Pericardium fibroblast (primary cell): Measurements from ENCODE around the gene EMILIN1. TPM values are rescaled to one million over a fixed set of nuclear protein-coding genes. Genes with fewer than 3 reads are reported as not detected.

Experiments used
- total RNA-seq: library from RNA; depleted of rRNA; stranded (reverse); fragments of >200 nt; gene quantifications from 2 replicates; pipeline ENCODE4 v1.2.3, GENCODE V29; 2015

EMILIN1 gene
- total RNA-seq, result 242 and 312 TPM in 2 replicates

GRCh38 chr2:27078267-27079194 is at the start of gene EMILIN1:
Gene EMILIN1 (plus strand): TSS chr2:27078615. CDS start chr2:27079066, 451 bp downstream.

DNA sequence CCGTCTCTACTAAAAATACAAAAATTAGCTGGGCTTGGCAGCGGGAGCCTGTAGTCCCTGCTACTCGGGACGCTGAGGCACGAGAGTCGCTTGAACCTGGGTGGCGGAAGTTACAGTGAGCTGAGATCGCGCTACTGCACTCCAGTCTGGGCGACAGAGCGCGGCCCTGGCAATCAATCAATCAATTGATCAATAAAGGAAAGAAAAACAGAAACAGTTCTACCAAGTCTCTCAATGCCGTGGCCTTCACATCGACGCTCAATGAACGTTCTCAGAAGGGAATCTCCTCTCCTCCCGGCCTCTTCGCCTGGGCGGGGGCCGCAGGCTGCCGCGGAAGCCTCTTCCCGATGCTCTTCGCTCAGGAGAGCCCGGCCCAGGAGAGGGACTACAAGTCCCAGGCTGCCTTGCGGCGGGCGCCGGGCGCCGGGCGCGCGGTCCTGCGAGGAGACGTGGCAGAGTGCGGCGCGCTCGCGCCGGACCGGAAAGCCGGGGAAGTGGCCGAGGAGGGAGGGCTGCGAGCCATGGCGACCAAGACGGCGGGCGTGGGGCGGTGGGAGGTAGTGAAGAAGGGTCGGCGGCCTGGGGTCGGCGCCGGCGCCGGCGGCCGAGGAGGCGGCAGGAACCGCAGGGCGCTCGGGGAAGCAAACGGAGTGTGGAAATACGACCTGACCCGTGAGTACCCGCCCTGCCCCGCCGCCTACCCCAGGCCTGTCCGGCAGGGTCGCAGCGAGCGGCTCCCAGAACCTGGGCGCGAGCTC is 45.7 kb upstream of the EMILIN1 start, which contains the start of gene TMEM214:
TSS of gene TMEM214 (plus strand) at position 471 of the 758 bp plus-strand sequence. CDS start at position 522, 51 bp downstream.

DNA sequence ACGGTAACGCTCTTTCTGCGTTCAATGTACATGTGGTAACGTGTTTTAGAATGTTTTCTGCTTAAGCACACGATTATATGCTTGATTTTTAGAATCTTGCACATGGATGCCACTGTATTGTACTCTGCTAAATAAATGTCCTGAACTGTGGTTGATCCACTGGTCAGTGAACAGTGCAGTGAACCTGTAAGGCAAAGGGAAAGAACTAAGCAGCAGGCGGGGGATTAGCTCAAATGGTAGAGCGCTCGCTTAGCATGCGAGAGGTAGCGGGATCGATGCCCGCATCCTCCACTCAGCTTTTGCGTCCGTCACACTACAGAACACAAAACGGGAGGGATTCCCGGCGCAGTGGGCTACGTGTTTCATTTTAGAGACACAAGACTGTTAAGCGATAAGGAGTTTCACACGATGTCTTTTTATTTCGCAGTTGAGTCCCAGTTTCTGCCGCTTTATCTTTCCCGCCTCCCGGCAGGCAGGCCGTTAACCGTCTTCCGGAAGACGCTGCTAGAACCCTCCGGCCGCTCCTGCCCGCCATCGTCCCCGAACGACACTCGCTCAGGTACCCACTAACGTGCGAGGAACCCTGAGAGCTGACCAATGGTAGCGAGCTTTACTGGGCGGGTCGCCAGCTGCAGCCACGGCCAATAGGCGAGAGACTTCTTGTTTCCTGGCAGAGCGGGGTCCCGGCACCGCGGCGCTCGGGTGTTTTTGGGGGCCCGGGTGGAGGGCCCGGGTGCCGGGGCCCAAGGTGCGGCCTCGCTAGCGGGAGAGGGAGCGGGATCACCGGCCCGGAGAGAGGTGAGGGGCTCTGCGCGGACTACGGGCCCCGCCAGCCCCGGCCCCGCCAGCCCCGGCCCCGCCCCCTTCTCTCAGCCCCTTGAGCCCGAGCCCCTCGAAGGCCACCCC is 27.2 kb upstream of the EMILIN1 start, which contains the start of gene AGBL5:
TSS of gene AGBL5 (plus strand) at position 673 of the 906 bp plus-strand sequence. CDS start 1,291 bp downstream, outside the sequence.

DNA sequence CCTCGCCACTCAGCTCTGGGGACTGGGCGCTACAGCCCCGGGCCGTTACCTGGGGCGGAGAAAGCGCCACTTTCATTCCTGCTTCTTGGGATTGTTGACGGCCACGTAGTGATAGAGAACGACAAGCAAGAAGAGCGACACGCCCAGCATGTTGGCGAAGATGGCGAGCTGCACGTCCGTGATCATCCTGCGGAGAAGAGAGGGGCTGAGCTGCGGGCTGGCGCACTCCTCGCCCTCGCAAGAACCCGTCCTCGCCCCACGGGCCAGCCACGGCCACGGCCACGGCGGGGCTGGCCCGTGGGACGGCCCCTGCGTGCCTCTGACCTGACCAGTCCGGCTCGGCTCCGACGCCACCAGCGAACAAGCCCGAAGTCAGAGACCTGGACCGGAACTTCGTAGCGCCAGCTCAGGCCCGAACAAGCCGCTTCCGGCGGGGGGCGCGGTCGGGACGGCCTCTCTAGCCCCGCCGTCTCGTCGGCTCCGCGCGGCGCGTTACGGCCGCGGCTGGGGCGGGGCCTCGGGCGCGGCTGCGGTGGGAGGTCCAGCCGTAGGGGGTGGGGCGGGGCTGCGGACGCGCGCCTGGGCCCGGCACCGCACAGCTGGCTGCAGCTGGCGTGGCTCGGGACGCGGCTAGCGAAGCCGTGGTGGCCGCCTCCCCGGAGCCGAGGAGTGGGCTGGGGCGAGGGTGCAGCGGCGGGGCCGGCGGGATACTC is 7.0 kb upstream of the EMILIN1 start, which contains the start of gene OST4:
TSS of gene OST4 (minus strand) at position 378 of the 713 bp plus-strand sequence.

GRCh38 chr2:27086724-27087593 is 8.5 kb downstream of the EMILIN1 start, which contains the start of gene KHK:
Gene KHK (plus strand): TSS chr2:27086772. CDS start chr2:27087260, 488 bp downstream.

DNA sequence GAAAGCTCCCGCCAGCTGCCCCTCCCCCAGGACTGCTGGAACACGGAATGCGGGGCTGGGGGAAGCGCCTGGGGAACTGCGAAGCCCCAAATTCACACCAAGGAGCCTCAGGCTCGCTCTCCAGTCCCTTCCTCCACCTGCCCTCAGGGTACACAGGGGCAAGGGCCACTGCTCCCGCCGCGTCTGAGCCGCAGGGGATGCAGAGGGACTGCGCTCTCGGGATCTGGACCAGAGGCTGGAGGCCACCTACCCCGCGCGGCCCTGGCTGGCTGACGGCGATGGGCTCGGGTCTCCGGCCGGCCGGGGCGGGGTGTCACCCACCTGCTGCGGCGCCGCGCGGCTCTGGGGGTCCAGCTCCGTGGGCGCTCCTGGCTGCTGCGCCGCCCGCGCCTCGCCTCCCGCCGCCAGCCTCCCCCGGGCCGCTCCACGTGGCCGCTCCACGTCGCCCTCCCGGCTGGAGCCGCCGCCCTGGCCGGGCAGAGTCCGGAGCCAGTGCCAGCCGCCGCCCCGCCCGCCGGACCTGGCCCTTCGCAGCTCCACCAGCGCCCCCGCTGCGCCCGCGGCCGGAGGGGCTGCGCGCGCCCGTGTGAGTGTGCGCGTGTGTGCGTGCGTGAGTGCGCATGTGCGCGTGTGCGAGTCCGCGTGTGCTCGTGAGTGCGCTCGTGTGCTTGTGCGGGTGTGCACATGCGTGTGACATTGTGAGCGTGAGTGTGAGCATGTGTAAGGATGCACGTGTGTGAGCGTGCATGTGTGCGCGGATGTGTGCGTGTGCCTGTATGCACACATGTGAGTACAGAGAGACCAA is 40.3 kb downstream of the EMILIN1 start, which contains the start of gene CGREF1:
TSS of gene CGREF1 (minus strand) at position 604 of the 805 bp plus-strand sequence. CDS start 14,762 bp downstream, outside the sequence.

DNA sequence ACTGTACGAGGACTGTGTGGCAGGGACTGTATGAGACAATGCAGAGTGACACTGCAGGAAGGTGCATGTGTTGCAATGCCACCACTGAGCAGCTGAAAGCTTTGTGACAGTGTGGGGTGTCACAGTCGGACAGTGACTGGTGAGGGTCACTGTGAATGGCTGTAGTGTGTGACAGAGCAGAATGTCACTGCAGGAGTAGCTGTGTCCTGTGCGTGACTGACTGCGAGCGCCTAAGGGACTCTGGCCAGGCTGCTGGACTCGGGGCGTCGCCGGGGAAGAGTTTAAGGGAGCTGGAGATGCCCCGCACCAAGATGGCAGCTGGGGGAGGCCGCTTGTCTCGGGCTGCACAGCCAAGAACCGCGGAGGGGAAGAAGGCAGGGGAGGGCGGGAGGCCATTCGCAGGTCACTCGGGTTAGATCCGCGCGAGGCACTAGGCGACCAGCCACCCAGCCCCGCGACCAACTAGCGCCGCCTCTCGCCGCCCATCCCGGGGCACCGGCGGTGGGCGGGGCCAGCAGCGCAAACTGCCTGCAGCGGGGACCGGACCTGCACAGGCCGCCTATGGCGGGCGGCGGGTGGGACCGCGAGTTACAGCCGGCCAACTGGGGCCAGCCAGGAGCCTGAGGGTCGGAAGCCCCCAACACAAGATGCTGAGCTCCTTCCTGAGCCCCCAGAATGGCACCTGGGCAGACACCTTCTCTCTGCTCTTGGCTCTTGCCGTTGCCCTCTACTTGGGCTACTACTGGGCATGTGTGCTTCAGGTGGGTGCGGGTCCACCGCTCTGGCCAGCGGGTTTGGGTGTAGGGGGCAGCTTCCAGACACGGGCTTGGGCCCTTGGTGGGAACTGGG is 45.1 kb downstream of the EMILIN1 start, which contains the start of gene ABHD1:
TSS of gene ABHD1 (plus strand) at position 514 of the 849 bp plus-strand sequence. CDS start at position 648, 134 bp downstream.

DNA sequence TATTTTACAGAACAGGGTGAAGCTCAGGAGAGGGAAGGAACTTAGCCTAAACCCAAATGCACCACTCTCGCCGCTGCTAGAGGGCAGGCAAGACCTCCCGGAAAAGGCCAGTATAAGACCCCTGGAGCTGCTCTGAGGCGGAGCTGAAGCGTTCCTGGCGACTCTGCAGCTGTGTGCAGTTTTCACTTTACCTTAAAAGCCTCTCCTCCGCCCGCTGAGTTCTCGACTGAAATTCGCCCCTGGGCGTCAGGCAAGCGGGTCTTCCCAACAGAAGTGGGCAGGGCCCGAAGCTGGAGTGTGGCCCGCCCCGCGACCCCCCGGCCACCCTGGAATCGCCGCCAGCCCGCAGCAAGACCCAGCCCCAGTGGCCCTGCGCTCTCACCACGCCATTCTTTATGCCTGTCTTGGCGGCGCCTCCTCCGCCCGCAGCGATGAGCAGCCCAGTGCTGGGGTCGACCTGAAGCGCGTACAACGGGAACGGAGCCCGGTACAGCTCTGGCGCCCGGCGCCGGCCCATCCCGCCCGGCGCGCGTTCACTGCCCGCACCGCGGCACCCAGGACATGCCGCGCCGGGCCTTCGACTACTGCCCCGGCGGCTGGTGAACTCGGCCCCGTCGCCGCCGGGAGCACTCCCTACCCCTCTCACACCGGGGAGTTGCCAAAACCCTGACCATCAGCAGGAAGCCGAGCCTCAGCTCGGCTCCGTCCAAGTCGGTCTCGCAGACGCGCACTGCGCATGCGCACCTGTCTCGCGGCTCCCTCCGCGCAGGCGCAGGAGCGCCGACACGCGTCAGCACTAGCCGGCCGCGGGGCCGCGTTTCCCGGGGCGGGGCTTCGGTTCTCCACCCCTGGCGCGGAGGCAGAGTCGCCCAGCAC is 55.7 kb downstream of the EMILIN1 start, which contains the start of gene PREB:
TSS of gene PREB (minus strand) at position 732 of the 876 bp plus-strand sequence. CDS start at position 517, 215 bp downstream.

Other genes with a start within 250 kb of the EMILIN1 start
- 0.26 TPM in 1 of 2 replicates, not detected in the other for gene DPYSL5, start 230.5 kb upstream of the EMILIN1 start, total RNA-seq
- 2.6 and 3.2 TPM in 2 replicates for gene MAPRE3, start 108.0 kb upstream of the EMILIN1 start, total RNA-seq
- 36.8 and 38.7 TPM in 2 replicates for gene TMEM214, start 45.6 kb upstream of the EMILIN1 start, total RNA-seq
- 11.9 and 16.3 TPM in 2 replicates for gene AGBL5, start 26.9 kb upstream of the EMILIN1 start, total RNA-seq
- 432 and 658 TPM in 2 replicates for gene OST4, start 7.0 kb upstream of the EMILIN1 start, total RNA-seq
- gene KHK, start 8.2 kb downstream of the EMILIN1 start, total RNA-seq, result 0.12 TPM in 1 of 2 replicates, not detected in the other
- 9.0 and 10.2 TPM in 2 replicates for gene CGREF1, start 40.5 kb downstream of the EMILIN1 start, total RNA-seq
- not detected in 2 replicates for gene ABHD1, start 45.2 kb downstream of the EMILIN1 start, total RNA-seq
- gene PREB, start 56.0 kb downstream of the EMILIN1 start, total RNA-seq, result 40.9 and 59.7 TPM in 2 replicates
- not detected in 2 replicates for gene PRR30, start 60.8 kb downstream of the EMILIN1 start, total RNA-seq
- gene TCF23, start 70.4 kb downstream of the EMILIN1 start, total RNA-seq, result 0.09 TPM in 1 of 2 replicates, not detected in the other
- 170 and 171 TPM in 2 replicates for gene ATRAID, start 133.4 kb downstream of the EMILIN1 start, total RNA-seq
- 15.8 and 19.3 TPM in 2 replicates for gene SLC5A6, start 133.7 kb downstream of the EMILIN1 start, total RNA-seq
- 31.2 and 41.0 TPM in 2 replicates for gene CAD, start 138.8 kb downstream of the EMILIN1 start, total RNA-seq
- gene SLC30A3, start 184.4 kb downstream of the EMILIN1 start, total RNA-seq, result not detected in 2 replicates
- not detected in 2 replicates for gene DNAJC5G, start 196.8 kb downstream of the EMILIN1 start, total RNA-seq
- not detected in 2 replicates for gene TRIM54, start 203.8 kb downstream of the EMILIN1 start, total RNA-seq
- 0.35 and 2.0 TPM in 2 replicates for gene UCN, start 229.8 kb downstream of the EMILIN1 start, total RNA-seq
- gene MPV17, start 244.5 kb downstream of the EMILIN1 start, total RNA-seq, result 93.4 and 101 TPM in 2 replicates